ENCODE results near the gene BAD. TPM values are rescaled to one million over a fixed set of nuclear protein-coding genes. Genes with fewer than 3 reads are reported as not detected.

Gene BAD
- total RNA-seq, 2 experiments from 2014 or later, result 23.7 to 24.2 TPM

- peaks cover 20% of the 10 kb centered on the region for H3K36me3 Mint-ChIP-seq
- H3K9me3 Mint-ChIP-seq, result no peaks in the 10 kb centered on the region
Observed at GRCh38 chr11:64238999-64239398, 45.5 kb downstream of the BAD start.

GRCh38 chr11:64238076-64238475 is 46.4 kb downstream of the BAD start:
- Mint-ChIP-seq H3K4me3 (no peak overlapping the region), H3K27ac (peak overlapping the region; percentile 39), H3K27me3 (no peaks in the 10 kb centered on the region)

More at GRCh38 chr11:64238999-64239398, 45.5 kb downstream of the BAD start:
- Mint-ChIP-seq H3K27me3 (no peaks in the 10 kb centered on the region), H3K4me1 (ENCODE audit: low read depth) (peaks cover 41% of the 10 kb centered on the region), H3K27ac (peak overlapping the region; percentile 39), H3K4me3 (no peak overlapping the region)
- POLR2A ChIA-PET, result interaction anchor here (4.3 kb wide), 1 partner anchor 31 kb away, joined by 14 read pairs; no protein-coding TSS in a partner anchor
- CTCF ChIA-PET, result interaction anchor here (1.6 to 1.8 kb wide), 3 partner anchors 12 to 52 kb away, joined by 4 read pairs; partner anchors contain the start of genes NUDT22 and TRPT1
- intact Hi-C loops (cut with micrococcal nuclease), result no loop called here
- DNase-seq, result no peak

GRCh38 chr11:64237484-64237951 is 46.9 kb downstream of the BAD start:
- no peaks in the 10 kb centered on the region for H3K27me3 Mint-ChIP-seq
- peaks cover 11% of the 10 kb centered on the region for H3K36me3 Mint-ChIP-seq
- peak overlapping the region; percentile 43 for H3K27ac Mint-ChIP-seq
- no peak for DNase-seq
- no peak overlapping the region for H3K4me3 Mint-ChIP-seq
- intact Hi-C loops (cut with micrococcal nuclease), result no loop called here
- no peaks in the 10 kb centered on the region for H3K9me3 Mint-ChIP-seq
- peaks cover 26% of the 10 kb centered on the region for H3K4me1 Mint-ChIP-seq (ENCODE audit: low read depth)
- CTCF ChIA-PET, result interaction anchor here (1.6 to 2.2 kb wide), 4 partner anchors 11 to 67 kb away, joined by 4 to 11 read pairs (median 6); partner anchors contain the start of genes ESRRA, NUDT22, PLCB3 and TRPT1
- POLR2A ChIA-PET, result interaction anchor here (1.5 to 1.9 kb wide), 2 partner anchors 11 to 31 kb away, joined by 5 to 12 read pairs; partner anchors contain the start of genes FERMT3, NUDT22 and TRPT1

More at GRCh38 chr11:64238076-64238475, 46.4 kb downstream of the BAD start:
- Mint-ChIP-seq H3K4me1 (ENCODE audit: low read depth) (peaks cover 31% of the 10 kb centered on the region), H3K9me3 (no peaks in the 10 kb centered on the region), H3K36me3 (peaks cover 11% of the 10 kb centered on the region)
- no peak for DNase-seq
- intact Hi-C loops (cut with micrococcal nuclease), result no loop called here
- ChIA-PET CTCF (interaction anchor here (1.6 to 2.2 kb wide), 3 partner anchors 12 to 51 kb away, joined by 4 to 11 read pairs (median 4); partner anchors contain the start of genes NUDT22, PLCB3 and TRPT1), POLR2A (interaction anchor here (1.5 kb wide), 1 partner anchor 12 kb away, joined by 5 read pairs; the partner anchor contains the start of genes NUDT22 and TRPT1)

- H3K4me3 Mint-ChIP-seq, result peak overlapping the region; percentile 83
- no peak for DNase-seq
- peak overlapping the region; percentile 35 for H3K27ac Mint-ChIP-seq
- no peaks in the 10 kb centered on the region for H3K9me3 Mint-ChIP-seq
- POLR2A ChIA-PET, result interaction anchor here (1.2 to 1.9 kb wide), 2 partner anchors 29 to 50 kb away, joined by 3 to 12 read pairs; partner anchors contain the start of genes FERMT3 and STIP1
- H3K27me3 Mint-ChIP-seq, result no peaks in the 10 kb centered on the region
- peaks cover 10% of the 10 kb centered on the region for H3K36me3 Mint-ChIP-seq
- CTCF ChIA-PET, result interaction anchor here (1.1 to 3.4 kb wide), 5 partner anchors 10 to 97 kb away, joined by 3 to 14 read pairs (median 4); partner anchors contain the start of gene ESRRA
- intact Hi-C loops (cut with micrococcal nuclease), result no loop called here
- peaks cover 32% of the 10 kb centered on the region for H3K4me1 Mint-ChIP-seq (ENCODE audit: low read depth)
Observed at GRCh38 chr11:64235437-64236161, 48.9 kb downstream of the BAD start.

GRCh38 chr11:64234647-64235379 is 49.7 kb downstream of the BAD start:
- intact Hi-C loops (cut with micrococcal nuclease), result no loop called here
- Mint-ChIP-seq H3K27ac (peak overlapping the region; percentile 35), H3K4me3 (peak overlapping the region; percentile 83), H3K9me3 (no peaks in the 10 kb centered on the region), H3K4me1 (ENCODE audit: low read depth) (peaks cover 25% of the 10 kb centered on the region), H3K27me3 (no peaks in the 10 kb centered on the region), H3K36me3 (peaks cover 6% of the 10 kb centered on the region)
- ChIA-PET POLR2A (no interaction called here), CTCF (interaction anchor here (1.1 to 3.4 kb wide), 5 partner anchors 10 to 97 kb away, joined by 3 to 14 read pairs (median 4); partner anchors contain the start of gene CATSPERZ)
- DNase-seq, result peak; percentile 55

GRCh38 chr11:64233913-64234586 is 50.4 kb downstream of the BAD start, which contains the start of gene VEGFB:
Gene VEGFB, plus strand, starts transcription at chr11:64234584. Its CDS starts 250 bp downstream, at chr11:64234834.
- CTCF ChIA-PET, result interaction anchor here (0.7 to 3.4 kb wide), 4 partner anchors 8 to 67 kb away, joined by 3 to 14 read pairs (median 4); partner anchors contain the start of genes CATSPERZ, NUDT22 and TRPT1
- Mint-ChIP-seq H3K9me3 (no peaks in the 10 kb centered on the region), H3K27ac (peak within 1 kb of the TSS; percentile 35), H3K36me3 (peaks cover 6% of the 10 kb centered on the region), H3K4me1 (ENCODE audit: low read depth) (peaks cover 30% of the 10 kb centered on the region), H3K4me3 (peak within 1 kb of the TSS; percentile 83), H3K27me3 (no peaks in the 10 kb centered on the region)
- DNase-seq, result peak; percentile 74
- POLR2A ChIA-PET, result interaction anchor here (0.5 kb wide), 1 partner anchor 13 kb away, joined by 3 read pairs; the partner anchor contains the start of gene PPP1R14B
- intact Hi-C loops (cut with micrococcal nuclease), result no loop called here

- Mint-ChIP-seq H3K36me3 (peaks cover 6% of the 10 kb centered on the region), H3K9me3 (no peaks in the 10 kb centered on the region), H3K4me3 (no peak overlapping the region), H3K4me1 (ENCODE audit: low read depth) (peaks cover 32% of the 10 kb centered on the region), H3K27me3 (no peaks in the 10 kb centered on the region), H3K27ac (no peak overlapping the region)
- CTCF ChIA-PET, result interaction anchor here (0.7 to 3.4 kb wide), 4 partner anchors 19 to 46 kb away, joined by 3 to 14 read pairs (median 3); no protein-coding TSS in a partner anchor
- DNase-seq, result no peak
- intact Hi-C loops (cut with micrococcal nuclease), result no loop called here
- POLR2A ChIA-PET, result interaction anchor here (1.6 to 2.0 kb wide), 2 partner anchors 8 to 26 kb away, joined by 5 to 10 read pairs; partner anchors contain the start of genes FERMT3 and FKBP2
Observed at GRCh38 chr11:64232967-64233315, 51.5 kb downstream of the BAD start.

GRCh38 chr11:64232182-64232966 is 52.1 kb downstream of the BAD start:
- no peak for DNase-seq
- H3K9me3 Mint-ChIP-seq, result no peaks in the 10 kb centered on the region
- H3K4me1 Mint-ChIP-seq (ENCODE audit: low read depth), result peaks cover 36% of the 10 kb centered on the region
- no peak overlapping the region for H3K27ac Mint-ChIP-seq
- ChIA-PET CTCF (interaction anchor here (0.7 to 3.4 kb wide), 5 partner anchors 20 to 232 kb away, joined by 3 to 14 read pairs (median 3); no protein-coding TSS in a partner anchor), POLR2A (interaction anchor here (1.6 to 2.0 kb wide), 2 partner anchors 9 to 25 kb away, joined by 5 to 10 read pairs; partner anchors contain the start of genes FERMT3 and FKBP2)
- H3K27me3 Mint-ChIP-seq, result no peaks in the 10 kb centered on the region
- H3K4me3 Mint-ChIP-seq, result peak overlapping the region; percentile 79
- intact Hi-C loops (cut with micrococcal nuclease), result no loop called here
- peaks cover 8% of the 10 kb centered on the region for H3K36me3 Mint-ChIP-seq

- H3K27ac Mint-ChIP-seq, result no peak overlapping the region
- intact Hi-C loops (cut with micrococcal nuclease), result no loop called here
- CTCF ChIA-PET, result interaction anchor here (0.8 kb wide), 1 partner anchor 231 kb away, joined by 3 read pairs; no protein-coding TSS in a partner anchor
Observed at GRCh38 chr11:64231546-64231945, 52.9 kb downstream of the BAD start.

GRCh38 chr11:64230985-64231365 is 53.5 kb downstream of the BAD start:
- Mint-ChIP-seq H3K27ac (peak overlapping the region; percentile 80), H3K36me3 (peaks cover 7% of the 10 kb centered on the region), H3K9me3 (no peaks in the 10 kb centered on the region), H3K4me3 (peak overlapping the region; percentile 79), H3K4me1 (ENCODE audit: low read depth) (peaks cover 38% of the 10 kb centered on the region), H3K27me3 (no peaks in the 10 kb centered on the region)
- intact Hi-C loops (cut with micrococcal nuclease), result loop anchor here (1.0 kb wide), 2 partner anchors 10 to 24 kb away; partner anchors contain the start of gene FKBP2
- POLR2A ChIA-PET, result no interaction called here
- DNase-seq, result no peak
- CTCF ChIA-PET, result no interaction called here

More at GRCh38 chr11:64231546-64231945, 52.9 kb downstream of the BAD start:
- H3K9me3 Mint-ChIP-seq, result no peaks in the 10 kb centered on the region
- peak overlapping the region; percentile 79 for H3K4me3 Mint-ChIP-seq
- H3K4me1 Mint-ChIP-seq (ENCODE audit: low read depth), result peaks cover 40% of the 10 kb centered on the region
- H3K27me3 Mint-ChIP-seq, result no peaks in the 10 kb centered on the region
- DNase-seq, result no peak
- POLR2A ChIA-PET, result interaction anchor here (2.0 kb wide), 1 partner anchor 25 kb away, joined by 10 read pairs; the partner anchor contains the start of gene FERMT3
- peaks cover 7% of the 10 kb centered on the region for H3K36me3 Mint-ChIP-seq

Measured in activated CD4-positive, alpha-beta memory T cell treated with anti-CD3 and anti-CD28 coated beads for 36 hours (primary cell).